Heart left ventricle (tissue), 16 donors: ENCODE data around the gene NLRP8. TPM values are rescaled to one million over a fixed set of nuclear protein-coding genes. Genes with fewer than 3 reads are reported as not detected.
"Not testable (repeated sequence)": the region's sequence is repeated elsewhere in the genome, so short reads cannot be mapped to it uniquely, and the experiment has no call there.

Experiments
- ATAC-seq, 4 donors: fragments of 200-7000 bp; cut with Tn5 transposase; one replicate each; pipeline ENCODE4 v1.9.1; 2020 to 2022; ENCODE audit warnings: moderate library complexity in 4 of 4, mild to moderate bottlenecking in 3 of 4, moderate number of reproducible peaks in 1 of 4
- DNase-seq, 5 donors: peaks; one replicate each; pipeline ENCODE4 v3.0.0-alpha.2; 2020
- H3K27ac ChIP-seq, 12 donors: fragments of 200-600 bp; sonication (generic) in 4 of 12; one replicate each; pipeline versions ENCODE4 v1.5.0 to v1.8.0; 2016 to 2022; ENCODE audit warnings: mild to moderate bottlenecking in 2 of 12
- H3K27me3 ChIP-seq, 9 donors: fragments of 200-600 bp; sonication (generic) in 2 of 9; one replicate each; pipeline versions ENCODE4 v1.5.1 to v1.8.0; 2016 to 2022; ENCODE audit warnings: mild to moderate bottlenecking in 3 of 9
- H3K36me3 ChIP-seq, 9 donors: fragments of 200-600 bp; sonication (generic) in 2 of 9; one replicate each; pipeline versions ENCODE4 v1.5.0 to v1.8.0; 2018 to 2022; ENCODE audit warnings: mild to moderate bottlenecking in 2 of 9
- H3K4me1 ChIP-seq, 12 donors: fragments of 200-600 bp; sonication (generic) in 4 of 12; one replicate each; pipeline versions ENCODE4 v1.5.0 to v1.8.0; 2016 to 2022; ENCODE audit warnings: mild to moderate bottlenecking in 3 of 12
- H3K4me3 ChIP-seq, 12 donors: fragments of 200-600 bp; sonication (generic) in 4 of 12; one replicate each; pipeline versions ENCODE4 v1.5.0 to v1.8.0; 2017 to 2022; ENCODE audit warnings: mild to moderate bottlenecking in 9 of 12, moderate library complexity in 4 of 12
- H3K9me3 ChIP-seq, 12 donors: fragments of 200-600 bp; sonication (generic) in 4 of 12; one replicate each; pipeline versions ENCODE4 v1.5.0 to v1.8.0; 2016 to 2022; ENCODE audit warnings: mild to moderate bottlenecking in 1 of 12
- CTCF ChIP-seq, 12 donors: fragments of 200-600 bp; sonication (generic) in 4 of 12; IDR thresholded peaks; one replicate each; pipeline versions ENCODE4 v1.5.0 to v1.8.0; 2018 to 2022; ENCODE audit warnings: antibody characterized with exemption in 12 of 12, mild to moderate bottlenecking in 5 of 12
- POLR2A ChIP-seq, 2 donors: fragments of 450-650 bp; IDR thresholded peaks; one replicate each; pipeline ENCODE4 v1.6.1; 2017; ENCODE audit warnings: antibody characterized with exemption in 2 of 2, mild to moderate bottlenecking in 2 of 2, moderate library complexity in 2 of 2
- WGBS, 4 donors: extraction: QIAGEN DNeasy Blood & Tissue Kit in 2 of 4; methylation state at CpG; one replicate each; pipeline versions ENCODE4 v1.1.5 to v1.1.7; 2013 to 2018; 5-methylcytosine and 5-hydroxymethylcytosine counted together
- intact Hi-C, 10 donors: fragments of 100-400 bp; cut with DNase I; formaldehyde crosslinking; loops; one replicate each; pipeline versions ENCODE4 v1.11.1 to v1.14.2; 2022
- polyA plus RNA-seq, 2 donors: library from polyadenylated mRNA; stranded (reverse); fragments of 200-250 nt; gene quantifications; one replicate each; pipeline ENCODE4 v1.2.3, GENCODE V29; 2013
- total RNA-seq, 9 donors: library from RNA; depleted of rRNA in 2 of 9; stranded (reverse); fragments of >200 nt in 2 of 9; fragmentation: NEBNext Ultra II Directional in 3 of 9; extraction: Animal tissue kit (Norgen Biotek cat#: 25700) in 3 of 9; gene quantifications; one replicate each; pipeline versions ENCODE4 v1.1.0 to v1.2.4, GENCODE V29; 2016 to 2023
- donor health status: ischemic (EF 13 %, LVEDD 7.1; RV severe dilation, severe dysfunction).
- donor health status: healthy with polysubstance abuse.
- donor health status: DM: no; HTN: yes; CAD: no.
- donor health status: DM: no; HTN: no; CAD: no.
- donor health status: ischemic (EF 25% LVEDD 6.9; RV normal size, moderate dysfunction).
- donor health status: ischemic (EF 25% LVEDD 5.7; RV mildly dilated, moderate dysfunction).
- donor health status: healthy.
- donor health status: DM: yes; HTN: yes; CAD: no.
- donor health status: ischemic (EF 35%, LVEDD 5.7; RV mildly dilated, moderate dysfunction).
- donor health status: nonischemic (EF 11% LVEDD 7.7; RV severe dilation, severe dysfunction).
- donor health status: DM: yes; HTN: yes; CAD: no.
- donor health status: PGD.
- donor health status: ischemic (EF 29% LVEDD 5.4; RV normal size, mild dysfunction).
- donor health status: nonischemic (EF 23%, LVEDD 6.1; RV moderate dilation, normal function).

Gene NLRP8
- total and polyA plus RNA-seq, 11 donors: not detected

- H3K27ac ChIP-seq: no peak within 1 kb of the TSS
- intact Hi-C loops: no loop called here
- ATAC-seq (no peak), DNase-seq (no peak)
- H3K36me3 ChIP-seq: no peaks in the 10 kb centered on the region
- 77 to 83% (median 81%) methylated on average over 8 of the region's 8 CpGs for WGBS, 4 donors
- no peaks in the 10 kb centered on the region for H3K27me3 ChIP-seq
- no peak within 1 kb of the TSS for H3K4me3 ChIP-seq
- no peaks in the 10 kb centered on the region for H3K4me1 ChIP-seq
- H3K9me3 ChIP-seq: no peaks in the 10 kb centered on the region
- TF ChIP-seq CTCF (IDR thresholded peaks at IDR 0.05): no peak
- no peak for TF ChIP-seq POLR2A (IDR thresholded peaks at IDR 0.05)
Measured at GRCh38 chr19:55931936-55932386, 15.7 kb upstream of the NLRP8 start, which contains the start of gene NLRP13. Gene NLRP13, minus strand, starts transcription at chr19:55932336. Its CDS starts 25 bp downstream, at chr19:55932311.

GRCh38 chr19:55935206-55935605 is 12.4 kb upstream of the NLRP8 start:
- no peak overlapping the region for H3K4me3 ChIP-seq
- H3K9me3 ChIP-seq: no peaks in the 10 kb centered on the region
- no peaks in the 10 kb centered on the region for H3K36me3 ChIP-seq
- intact Hi-C loops: no loop called here
- H3K27ac ChIP-seq: no peak overlapping the region
- H3K4me1 ChIP-seq: no peaks in the 10 kb centered on the region
- no peak for ATAC-seq
- no peaks in the 10 kb centered on the region for H3K27me3 ChIP-seq
- 72 to 77% (median 74%) methylated on average over 9 of the region's 9 CpGs for WGBS, 4 donors
- DNase-seq: no peak
- TF ChIP-seq CTCF (IDR thresholded peaks at IDR 0.05): no peak
- no peak for TF ChIP-seq POLR2A (IDR thresholded peaks at IDR 0.05)

GRCh38 chr19:55939206-55939605 is 8.4 kb upstream of the NLRP8 start:
- Histone ChIP-seq H3K27ac (no peak overlapping the region), H3K4me3 (no peak overlapping the region), H3K9me3 (no peaks in the 10 kb centered on the region), H3K36me3 (no peaks in the 10 kb centered on the region), H3K27me3 (no peaks in the 10 kb centered on the region), H3K4me1 (no peaks in the 10 kb centered on the region)
- no peak for TF ChIP-seq CTCF (IDR thresholded peaks at IDR 0.05)
- WGBS, 4 donors: 59 to 69% (median 67%) methylated on average over 7 of the region's 7 CpGs
- ATAC-seq (no peak), DNase-seq (no peak)
- intact Hi-C loops: no loop called here

- Histone ChIP-seq H3K36me3 (no peaks in the 10 kb centered on the region), H3K27ac (no peak overlapping the region), H3K4me1 (no peaks in the 10 kb centered on the region), H3K9me3 (no peaks in the 10 kb centered on the region), H3K27me3 (no peaks in the 10 kb centered on the region), H3K4me3 (no peak overlapping the region)
- ATAC-seq (no peak), DNase-seq (no peak)
- intact Hi-C loops: no loop called here
- TF ChIP-seq POLR2A (IDR thresholded peaks at IDR 0.05) (no peak), CTCF (IDR thresholded peaks at IDR 0.05) (no peak)
- 88 to 93% (median 89%) methylated on average over 11 of the region's 11 CpGs for WGBS, 4 donors
Measured at GRCh38 chr19:55940306-55940705, 7.3 kb upstream of the NLRP8 start.

- intact Hi-C loops, DNase-seq: not testable (repeated sequence)
Measured at GRCh38 chr19:55950566-55950965, 2.9 kb downstream of the NLRP8 start.

More at GRCh38 chr19:55950566-55950965, 2.9 kb downstream of the NLRP8 start:
- H3K9me3 ChIP-seq: peaks cover 0 to 14% (median 0%) of the 10 kb centered on the region in 12 donors
- WGBS, 4 donors: 88 to 93% (median 89%) methylated on average over 18 to 19 of the region's 19 CpGs
- H3K36me3 ChIP-seq, H3K4me1 ChIP-seq, H3K27ac ChIP-seq, H3K4me3 ChIP-seq, ATAC-seq, H3K27me3 ChIP-seq: not testable (repeated sequence)
